Measurements from ENCODE around the gene KCNK10.

- TF ChIP-seq MYC (IDR thresholded peaks at IDR 0.05; ENCODE audit: low read depth, low read length): no peak
- TF ChIP-seq, protein P1, sequence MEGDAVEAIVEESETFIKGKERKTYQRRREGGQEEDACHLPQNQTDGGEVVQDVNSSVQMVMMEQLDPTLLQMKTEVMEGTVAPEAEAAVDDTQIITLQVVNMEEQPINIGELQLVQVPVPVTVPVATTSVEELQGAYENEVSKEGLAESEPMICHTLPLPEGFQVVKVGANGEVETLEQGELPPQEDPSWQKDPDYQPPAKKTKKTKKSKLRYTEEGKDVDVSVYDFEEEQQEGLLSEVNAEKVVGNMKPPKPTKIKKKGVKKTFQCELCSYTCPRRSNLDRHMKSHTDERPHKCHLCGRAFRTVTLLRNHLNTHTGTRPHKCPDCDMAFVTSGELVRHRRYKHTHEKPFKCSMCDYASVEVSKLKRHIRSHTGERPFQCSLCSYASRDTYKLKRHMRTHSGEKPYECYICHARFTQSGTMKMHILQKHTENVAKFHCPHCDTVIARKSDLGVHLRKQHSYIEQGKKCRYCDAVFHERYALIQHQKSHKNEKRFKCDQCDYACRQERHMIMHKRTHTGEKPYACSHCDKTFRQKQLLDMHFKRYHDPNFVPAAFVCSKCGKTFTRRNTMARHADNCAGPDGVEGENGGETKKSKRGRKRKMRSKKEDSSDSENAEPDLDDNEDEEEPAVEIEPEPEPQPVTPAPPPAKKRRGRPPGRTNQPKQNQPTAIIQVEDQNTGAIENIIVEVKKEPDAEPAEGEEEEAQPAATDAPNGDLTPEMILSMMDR (IDR thresholded peaks at IDR 0.05; ENCODE audit: low read depth, low read length): no peak
Observed at GRCh38 chr14:88369496-88369895, 46.4 kb upstream of the KCNK10 start.
